Esophagus muscularis mucosa (tissue), 4 donors: ENCODE data around the gene AGBL5. TPM values are rescaled to one million over a fixed set of nuclear protein-coding genes. Genes with fewer than 3 reads are reported as not detected.
"Not testable (repeated sequence)": the region's sequence is repeated elsewhere in the genome, so short reads cannot be mapped to it uniquely, and the experiment has no call there.

Experiments
- DNase-seq: peaks from one replicate; pipeline ENCODE4 v3.0.0-alpha.2; 2017; ENCODE audit errors: extremely low spot score
- H3K27ac ChIP-seq, 4 donors: fragments of 200-600 bp; sonication (generic); replicated peaks in 1 of 4; 1 replicate in 3 of 4; 2 replicates in 1 of 4; pipeline ENCODE4 v1.5.1; 2016 to 2019; ENCODE audit warnings: mild to moderate bottlenecking in 1 of 4
- H3K27me3 ChIP-seq, 4 donors: fragments of 200-600 bp; sonication (generic); one replicate each; pipeline versions ENCODE4 v1.5.1 to v1.6.0; 2016 to 2019
- H3K36me3 ChIP-seq, 4 donors: fragments of 200-600 bp; sonication (generic); one replicate each; pipeline ENCODE4 v1.5.1; 2016 to 2019
- H3K4me1 ChIP-seq, 4 donors: fragments of 200-600 bp; sonication (generic); one replicate each; pipeline ENCODE4 v1.5.1; 2016 to 2019
- H3K4me3 ChIP-seq, 4 donors: fragments of 200-600 bp; sonication (generic); 1 replicate in 2 of 4; 2 replicates in 2 of 4; pipeline ENCODE4 v1.5.1; 2016 to 2019; ENCODE audit warnings: mild to moderate bottlenecking in 4 of 4, moderate library complexity in 1 of 4
- H3K9me3 ChIP-seq, 4 donors: fragments of 200-600 bp; sonication (generic); 1 replicate in 3 of 4; 2 replicates in 1 of 4; pipeline ENCODE4 v1.5.1; 2016 to 2019
- EP300 ChIP-seq: sonication (generic); formaldehyde crosslinking; IDR thresholded peaks from one replicate; pipeline ENCODE4 v1.6.1; 2017; ENCODE audit warnings: antibody characterized with exemption
- POLR2A ChIP-seq: fragments of 450-650 bp; IDR thresholded peaks from one replicate; pipeline ENCODE4 v1.6.1; 2017; ENCODE audit warnings: antibody characterized with exemption, moderate library complexity, mild to moderate bottlenecking, low read depth
- POLR2AphosphoS5 ChIP-seq, 2 donors: sonication (generic); formaldehyde crosslinking; IDR thresholded peaks; one replicate each; pipeline ENCODE4 v1.6.1; 2017; ENCODE audit warnings: antibody characterized with exemption in 2 of 2
- WGBS: methylation state at CpG from one replicate; pipeline ENCODE4 v1.1.5; 2018; 5-methylcytosine and 5-hydroxymethylcytosine counted together
- intact Hi-C: fragments of 100-400 bp; cut with DNase I; formaldehyde crosslinking; loops from one replicate; pipeline ENCODE4 v1.15.1; 2023
- total RNA-seq, 4 donors: library from RNA; depleted of rRNA; stranded (reverse); fragments of >200 nt; gene quantifications; one replicate each; pipeline versions ENCODE4 v1.1.0 to v1.2.1, GENCODE V29; 2016
- TF ChIP-seq, protein P1 (sequence below), 3 experiments: fragments of 200-600 bp in 2 of 3; fragments of 450-650 bp in 1 of 3; sonication (generic) in 2 of 3; IDR thresholded peaks; one replicate each; pipeline ENCODE4 v1.5.1; 2017 to 2019; ENCODE audit warnings: antibody characterized with exemption in 3 of 3, mild to moderate bottlenecking in 2 of 3, moderate library complexity in 1 of 3

The AGBL5 gene
- total RNA-seq, 4 donors from 2014 or later: 19.5 to 29.2 (median 24.1) TPM

DNA sequence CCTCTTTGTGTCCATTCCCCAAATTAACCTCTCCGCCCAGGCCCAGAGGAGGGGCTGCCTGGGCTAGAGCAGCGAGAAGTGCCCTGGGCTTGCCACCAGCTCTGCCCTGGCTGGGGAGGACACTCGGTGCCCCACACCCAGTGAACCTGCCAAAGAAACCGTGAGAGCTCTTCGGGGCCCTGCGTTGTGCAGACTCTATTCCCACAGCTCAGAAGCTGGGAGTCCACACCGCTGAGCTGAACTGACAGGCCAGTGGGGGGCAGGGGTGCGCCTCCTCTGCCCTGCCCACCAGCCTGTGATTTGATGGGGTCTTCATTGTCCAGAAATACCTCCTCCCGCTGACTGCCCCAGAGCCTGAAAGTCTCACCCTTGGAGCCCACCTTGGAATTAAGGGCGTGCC lies 48.6 kb downstream of the AGBL5 start:
- Histone ChIP-seq H3K27ac (no peak overlapping the region), H3K4me3 (no peak overlapping the region), H3K4me1 (peaks cover 11 to 13% (median 12%) of the 10 kb centered on the region in 4 donors), H3K27me3 (peaks cover 0 to 13% (median 0%) of the 10 kb centered on the region in 4 donors), H3K9me3 (no peaks in the 10 kb centered on the region), H3K36me3 (peaks cover 0 to 9% (median 4%) of the 10 kb centered on the region in 4 donors)
- 84% methylated on average over 10 of the region's 10 CpGs for WGBS
- TF ChIP-seq POLR2AphosphoS5 (IDR thresholded peaks at IDR 0.05) (no peak), EP300 (no peak), POLR2A (no peak)
- TF ChIP-seq, protein P1, sequence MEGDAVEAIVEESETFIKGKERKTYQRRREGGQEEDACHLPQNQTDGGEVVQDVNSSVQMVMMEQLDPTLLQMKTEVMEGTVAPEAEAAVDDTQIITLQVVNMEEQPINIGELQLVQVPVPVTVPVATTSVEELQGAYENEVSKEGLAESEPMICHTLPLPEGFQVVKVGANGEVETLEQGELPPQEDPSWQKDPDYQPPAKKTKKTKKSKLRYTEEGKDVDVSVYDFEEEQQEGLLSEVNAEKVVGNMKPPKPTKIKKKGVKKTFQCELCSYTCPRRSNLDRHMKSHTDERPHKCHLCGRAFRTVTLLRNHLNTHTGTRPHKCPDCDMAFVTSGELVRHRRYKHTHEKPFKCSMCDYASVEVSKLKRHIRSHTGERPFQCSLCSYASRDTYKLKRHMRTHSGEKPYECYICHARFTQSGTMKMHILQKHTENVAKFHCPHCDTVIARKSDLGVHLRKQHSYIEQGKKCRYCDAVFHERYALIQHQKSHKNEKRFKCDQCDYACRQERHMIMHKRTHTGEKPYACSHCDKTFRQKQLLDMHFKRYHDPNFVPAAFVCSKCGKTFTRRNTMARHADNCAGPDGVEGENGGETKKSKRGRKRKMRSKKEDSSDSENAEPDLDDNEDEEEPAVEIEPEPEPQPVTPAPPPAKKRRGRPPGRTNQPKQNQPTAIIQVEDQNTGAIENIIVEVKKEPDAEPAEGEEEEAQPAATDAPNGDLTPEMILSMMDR (IDR thresholded peaks at IDR 0.05): no peak
- no peak for DNase-seq
- intact Hi-C loops: no loop called here

DNA sequence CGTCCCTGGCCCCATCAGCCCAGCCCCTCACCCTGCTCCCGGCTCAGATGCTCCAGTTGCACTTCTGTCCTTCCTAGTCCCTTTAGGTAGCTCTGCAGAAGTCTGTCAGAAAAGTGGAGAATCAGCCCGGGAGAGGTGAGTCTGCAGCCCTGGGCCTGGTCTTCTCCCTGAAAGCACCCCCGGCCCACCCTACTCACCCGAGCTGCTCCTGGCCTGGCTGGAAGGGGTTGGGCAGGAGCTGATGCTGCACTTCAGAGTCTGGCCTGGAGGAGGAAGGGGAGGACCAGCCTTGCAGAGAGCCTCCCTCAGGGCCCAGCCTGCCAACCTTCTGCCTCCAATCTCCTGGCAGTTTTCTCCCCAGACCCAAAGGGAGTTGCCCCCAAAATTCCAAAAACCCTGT lies 50.9 kb downstream of the AGBL5 start:
- TF ChIP-seq POLR2AphosphoS5 (IDR thresholded peaks at IDR 0.05) (no peak), POLR2A (no peak), EP300 (no peak)
- TF ChIP-seq, protein P1 (IDR thresholded peaks at IDR 0.05): no peak
- Histone ChIP-seq H3K4me1 (no peaks in the 10 kb centered on the region), H3K27me3 (peaks cover 0 to 34% (median 0%) of the 10 kb centered on the region in 4 donors), H3K4me3 (no peak overlapping the region), H3K27ac (no peak overlapping the region), H3K36me3 (peaks cover 0 to 9% (median 4%) of the 10 kb centered on the region in 4 donors), H3K9me3 (no peaks in the 10 kb centered on the region)
- WGBS: 76% methylated on average over 5 of the region's 5 CpGs
- intact Hi-C loops: no loop called here
- DNase-seq: no peak

DNA sequence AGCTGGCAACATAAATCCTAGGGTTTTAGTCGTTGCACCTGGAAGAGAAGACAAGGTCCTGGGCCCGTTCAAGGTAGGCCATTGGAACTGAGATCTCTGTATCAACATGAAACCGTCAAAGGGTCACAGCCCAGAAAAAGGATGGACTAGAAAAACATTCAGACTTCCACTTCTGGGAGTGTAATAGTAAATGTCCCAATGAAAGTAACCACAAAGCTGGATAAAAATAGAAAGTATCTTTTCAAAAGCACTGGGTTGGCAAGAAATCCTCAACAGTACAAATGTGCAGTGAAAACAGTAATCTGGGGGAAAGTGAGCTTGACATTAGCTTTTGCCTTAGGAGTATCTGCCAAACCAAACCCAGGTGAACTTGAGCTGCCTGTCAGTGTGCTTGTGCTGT lies 54.5 kb downstream of the AGBL5 start:
- Histone ChIP-seq H3K4me1 (no peaks in the 10 kb centered on the region), H3K27me3 (peaks cover 0 to 39% (median 0%) of the 10 kb centered on the region in 4 donors), H3K27ac (no peak overlapping the region), H3K9me3 (no peaks in the 10 kb centered on the region), H3K4me3 (no peak overlapping the region), H3K36me3 (no peaks in the 10 kb centered on the region)
- TF ChIP-seq POLR2AphosphoS5 (IDR thresholded peaks at IDR 0.05) (no peak), POLR2A (no peak), EP300 (no peak)
- TF ChIP-seq, protein P1 (IDR thresholded peaks at IDR 0.05): no peak
- WGBS: 56% methylated on average over 3 of the region's 3 CpGs
- no peak for DNase-seq
- intact Hi-C loops: no loop called here

DNA sequence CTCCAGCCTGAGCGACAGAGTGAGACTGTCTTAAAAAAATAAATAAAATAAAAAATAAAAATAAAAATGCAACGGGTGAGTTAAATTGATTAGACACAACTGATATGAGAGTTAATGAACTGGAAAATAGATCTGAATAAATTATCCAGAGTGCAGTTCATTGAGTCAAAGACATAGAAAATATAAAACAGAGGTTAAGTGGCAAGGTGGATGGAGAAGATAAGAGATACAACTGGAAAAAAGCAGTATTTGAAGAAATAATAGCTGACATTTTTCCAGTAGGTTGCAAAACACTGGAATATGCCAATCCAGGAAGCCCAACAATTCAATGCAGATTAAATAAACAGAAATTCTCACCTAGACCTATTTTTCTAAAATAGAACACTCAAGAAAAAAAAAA lies 56.8 kb downstream of the AGBL5 start:
- H3K36me3 ChIP-seq: no peaks in the 10 kb centered on the region
- H3K9me3 ChIP-seq: no peaks in the 10 kb centered on the region
- DNase-seq: no peak
- H3K27me3 ChIP-seq: peaks cover 0 to 39% (median 0%) of the 10 kb centered on the region in 4 donors
- H3K4me1 ChIP-seq: no peaks in the 10 kb centered on the region
- H3K27ac ChIP-seq: no peak overlapping the region
- intact Hi-C loops: no loop called here
- H3K4me3 ChIP-seq: no peak overlapping the region
- WGBS: 81% methylated on average over 2 of the region's 2 CpGs
- no peak for TF ChIP-seq POLR2A
- no peak for TF ChIP-seq EP300
- TF ChIP-seq, protein P1 (IDR thresholded peaks at IDR 0.05): no peak
- no peak for TF ChIP-seq POLR2AphosphoS5 (IDR thresholded peaks at IDR 0.05)

DNA sequence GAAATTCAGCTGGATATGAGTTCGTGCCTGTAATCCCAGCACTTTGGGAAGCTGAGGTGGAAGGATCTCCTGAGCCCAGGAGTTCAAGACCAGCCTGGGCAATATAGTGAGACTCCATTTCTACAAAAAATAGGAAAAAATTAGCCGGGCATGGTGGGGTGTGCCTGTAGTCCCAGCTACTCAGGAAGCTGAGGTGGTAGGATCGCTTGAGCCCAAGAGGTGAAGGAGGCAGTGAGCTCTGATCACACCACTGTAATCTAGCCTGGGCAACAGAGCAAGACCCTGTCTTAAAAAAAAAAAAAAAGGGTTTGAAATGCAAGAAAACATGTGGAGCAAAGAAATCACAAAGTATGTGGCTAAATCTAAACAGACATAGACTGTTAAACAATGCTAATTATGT lies 57.6 kb downstream of the AGBL5 start:
- intact Hi-C loops: no loop called here
- Histone ChIP-seq H3K27me3 (peaks cover 0 to 36% (median 0%) of the 10 kb centered on the region in 4 donors), H3K36me3 (no peaks in the 10 kb centered on the region), H3K4me3 (no peak overlapping the region), H3K9me3 (no peaks in the 10 kb centered on the region), H3K4me1 (no peaks in the 10 kb centered on the region), H3K27ac (no peak overlapping the region)
- WGBS: 92% methylated on average over 3 of the region's 3 CpGs
- TF ChIP-seq, protein P1 (IDR thresholded peaks at IDR 0.05): no peak
- TF ChIP-seq POLR2AphosphoS5 (IDR thresholded peaks at IDR 0.05): no peak
- TF ChIP-seq POLR2A: no peak
- no peak for TF ChIP-seq EP300
- no peak for DNase-seq

DNA sequence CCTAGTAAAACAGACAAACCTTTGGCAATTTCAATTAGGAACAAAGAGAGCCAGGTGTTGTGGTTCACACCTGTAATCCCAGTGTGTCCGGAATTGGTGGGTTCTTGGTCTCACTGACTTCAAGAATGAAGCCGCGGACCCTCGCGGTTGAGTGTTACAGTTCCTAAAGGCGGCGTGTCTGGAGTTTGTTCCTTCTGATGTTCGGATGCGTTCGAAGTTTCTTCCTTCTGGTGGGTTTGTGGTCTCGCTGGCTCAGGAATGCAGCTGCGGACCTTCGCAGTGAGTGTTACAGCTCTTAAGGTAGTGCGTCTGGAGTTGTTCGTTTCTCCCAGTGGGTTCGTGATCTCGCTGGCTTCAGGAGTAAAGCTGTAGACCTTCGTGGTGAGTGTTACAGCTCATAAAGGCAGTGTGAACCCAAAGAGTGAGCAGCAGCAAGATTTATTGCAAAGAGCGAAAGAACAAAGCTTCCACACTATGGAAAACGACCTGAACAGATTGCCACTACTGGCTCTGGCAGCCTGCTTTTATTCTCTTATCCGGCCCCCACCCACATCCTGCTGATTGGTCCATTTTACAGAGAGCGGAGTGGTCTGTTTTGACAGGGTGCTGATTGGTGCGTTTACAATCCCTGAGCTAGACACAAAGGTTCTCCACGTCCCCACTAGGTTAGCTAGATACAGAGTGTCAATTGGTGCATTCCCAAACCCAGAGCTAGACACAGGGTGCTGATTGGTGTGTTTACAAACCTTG lies 59.3 kb downstream of the AGBL5 start:
- H3K27me3 ChIP-seq: peaks cover 0 to 20% (median 0%) of the 10 kb centered on the region in 4 donors
- H3K4me3 ChIP-seq, H3K9me3 ChIP-seq, H3K36me3 ChIP-seq, H3K27ac ChIP-seq, DNase-seq, H3K4me1 ChIP-seq, intact Hi-C loops: not testable (repeated sequence)
- 86% methylated on average over 24 of the region's 24 CpGs for WGBS
